Natural killer cell (primary cell): ENCODE measurements around the gene C11orf16. TPM values are rescaled to one million over a fixed set of nuclear protein-coding genes. Genes with fewer than 3 reads are reported as not detected.

Experiments
- ATAC-seq, 3 donors: fragments of 150-1000 bp in 2 of 3; fragments of 200-7000 bp in 1 of 3; cut with Tn5 transposase; 1 replicate in 1 of 3; 2 replicates in 2 of 3; pipeline ENCODE4 v1.10.0; 2021; ENCODE audit warnings: mild to moderate bottlenecking in 2 of 3, moderate library complexity in 2 of 3
- DNase-seq, 2 donors: peaks; one replicate each; pipeline versions ENCODE4 v3.0.0 to v3.0.0-alpha.2; 2013 to 2021; ENCODE audit warnings: mixed read lengths in 1 of 2
- H3K27ac ChIP-seq: one replicate; pipeline ENCODE4 v1.5.1; 2013; ENCODE audit warnings: mild to moderate bottlenecking, low read length
- H3K27me3 ChIP-seq: one replicate; pipeline ENCODE4 v1.6.1; 2013; ENCODE audit warnings: low read length; ENCODE audit not compliant: control insufficient read depth, insufficient read depth
- H3K36me3 ChIP-seq: one replicate; pipeline ENCODE4 v1.6.1; 2013; ENCODE audit warnings: low read length; ENCODE audit not compliant: control insufficient read depth, insufficient read depth
- H3K4me1 ChIP-seq: one replicate; pipeline ENCODE4 v1.6.1; 2013; ENCODE audit warnings: low read length; ENCODE audit not compliant: control insufficient read depth, insufficient read depth
- H3K4me3 ChIP-seq: one replicate; pipeline ENCODE4 v1.5.1; 2013; ENCODE audit warnings: low read length
- H3K9me3 ChIP-seq: one replicate; pipeline ENCODE4 v1.6.1; 2013; ENCODE audit warnings: low read length; ENCODE audit not compliant: control insufficient read depth, insufficient read depth
- H3K27ac Mint-ChIP-seq, 2 donors: one replicate each; pipeline ENCODE4 v1.8.0; 2022; ENCODE audit warnings: mild to moderate bottlenecking in 2 of 2, mixed read lengths in 2 of 2, moderate library complexity in 1 of 2
- H3K27me3 Mint-ChIP-seq, 2 donors: one replicate each; pipeline ENCODE4 v1.8.0; 2022; ENCODE audit warnings: low read depth in 2 of 2, mixed read lengths in 2 of 2
- H3K36me3 Mint-ChIP-seq: one replicate; pipeline ENCODE4 v1.8.0; 2022; ENCODE audit warnings: mixed read lengths
- H3K4me1 Mint-ChIP-seq, 2 donors: one replicate each; pipeline ENCODE4 v1.8.0; 2022; ENCODE audit warnings: mixed read lengths in 2 of 2
- H3K4me3 Mint-ChIP-seq: one replicate; pipeline ENCODE4 v1.8.0; 2022; ENCODE audit warnings: mild to moderate bottlenecking, moderate library complexity, mixed read lengths
- H3K9me3 Mint-ChIP-seq, 2 donors: one replicate each; pipeline ENCODE4 v1.8.0; 2022; ENCODE audit warnings: mixed read lengths in 2 of 2
- CTCF ChIP-seq: fragments of 200-600 bp; IDR thresholded peaks from one replicate; pipeline ENCODE4 v1.8.0; 2022; ENCODE audit warnings: antibody characterized with exemption
- WGBS: methylation state at CpG from one replicate; pipeline ENCODE4 v1.1.7; 2013; ENCODE audit warnings: missing lambda C conversion rate; ENCODE audit not compliant: insufficient coverage; 5-methylcytosine and 5-hydroxymethylcytosine counted together
- intact Hi-C: fragments of 100-400 bp; cut with micrococcal nuclease; formaldehyde crosslinking; loops from one replicate; pipeline ENCODE4 v1.14.2; 2022
- total RNA-seq, 4 donors: library from RNA; stranded (reverse); fragments of 120-200 nt in 1 of 4; gene quantifications; one replicate each; pipeline versions ENCODE4 v1.2.3 to v1.2.4, GENCODE V29; 2013 to 2022

Gene C11orf16
- total RNA-seq, 3 donors from 2014 or later (not counting 1 experiment from before 2014, with no cell fraction given) = not detected

GRCh38 chr11:8922691-8923090 is 10.1 kb downstream of the C11orf16 start:
- 97% methylated on average over 4 of the region's 5 CpGs for whole genome bisulfite sequencing
- ATAC-seq (no peak), DNase-seq (no peak)
- TF ChIP-seq CTCF = no peak
- no peaks in the 10 kb centered on the region for H3K27me3 ChIP-seq
- no peaks in the 10 kb centered on the region for H3K4me1 ChIP-seq
- H3K36me3 Mint-ChIP-seq = no peaks in the 10 kb centered on the region
- H3K9me3 Mint-ChIP-seq = no peaks in the 10 kb centered on the region
- H3K27ac ChIP-seq = no peak overlapping the region
- H3K4me3 Mint-ChIP-seq = no peak overlapping the region
- intact Hi-C loops = no loop called here
- H3K4me3 ChIP-seq = no peak overlapping the region
- no peak overlapping the region for H3K27ac Mint-ChIP-seq
- no peaks in the 10 kb centered on the region for H3K9me3 ChIP-seq
- H3K27me3 Mint-ChIP-seq = no peaks in the 10 kb centered on the region
- H3K4me1 Mint-ChIP-seq = no peaks in the 10 kb centered on the region
- H3K36me3 ChIP-seq = peaks cover 14% of the 10 kb centered on the region

DNA sequence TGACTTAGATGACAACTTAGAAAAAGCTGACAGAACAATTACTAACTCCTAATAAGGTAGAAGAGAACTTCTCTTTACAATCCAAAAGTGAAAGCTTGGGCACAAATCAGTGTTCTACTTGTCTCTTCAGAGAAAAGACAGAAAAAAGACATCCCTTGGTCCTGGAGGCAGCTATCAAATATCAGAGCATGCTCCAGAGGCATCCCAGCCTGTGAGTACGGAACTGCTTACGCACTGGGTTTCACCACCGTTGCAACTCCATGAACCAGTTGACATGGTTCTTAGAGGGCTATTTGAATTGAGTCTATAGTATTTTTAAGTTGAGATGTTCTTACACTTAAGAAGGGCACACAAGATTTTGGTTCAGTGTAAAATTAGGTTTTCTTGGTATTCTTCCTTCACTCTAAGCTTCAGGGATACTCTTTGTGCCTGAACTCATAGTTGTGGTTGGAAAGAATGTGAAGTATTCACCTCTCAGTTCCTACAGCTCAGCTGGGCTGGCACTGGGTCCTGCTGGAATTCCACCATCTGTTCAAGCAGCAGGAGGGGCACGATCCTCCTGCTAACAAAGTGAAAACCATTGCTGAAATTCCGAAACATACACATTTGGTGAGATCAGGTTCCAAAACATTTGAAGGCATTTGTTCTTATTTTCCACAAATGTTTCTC is 15.5 kb downstream of the C11orf16 start:
- Mint-ChIP-seq H3K9me3 (no peaks in the 10 kb centered on the region), H3K4me1 (peaks cover 11 to 17% of the 10 kb centered on the region in 2 donors), H3K36me3 (no peaks in the 10 kb centered on the region), H3K27ac (no peak overlapping the region), H3K4me3 (no peak overlapping the region), H3K27me3 (no peaks in the 10 kb centered on the region)
- no peaks in the 10 kb centered on the region for H3K9me3 ChIP-seq
- H3K27me3 ChIP-seq = no peaks in the 10 kb centered on the region
- 96% methylated on average over 5 of the region's 5 CpGs for WGBS
- peaks cover 6% of the 10 kb centered on the region for H3K4me1 ChIP-seq
- no peak overlapping the region for H3K27ac ChIP-seq
- no peak overlapping the region for H3K4me3 ChIP-seq
- TF ChIP-seq CTCF = no peak
- intact Hi-C loops = no loop called here
- ATAC-seq (no peak), DNase-seq (no peak)
- peaks cover 17% of the 10 kb centered on the region for H3K36me3 ChIP-seq

GRCh38 chr11:8914661-8915018 is 18.1 kb downstream of the C11orf16 start:
- intact Hi-C loops = loop anchor here (2.0 to 5.0 kb wide), 2 partner anchors 43 to 222 kb away; no protein-coding TSS in a partner anchor
- no peak overlapping the region for H3K4me3 ChIP-seq
- 86% methylated on average over 4 of the region's 4 CpGs for WGBS

More at GRCh38 chr11:8914661-8915018, 18.1 kb downstream of the C11orf16 start:
- DNase-seq (no peak), ATAC-seq (no peak)
- Histone ChIP-seq H3K27me3 (no peaks in the 10 kb centered on the region), H3K9me3 (no peaks in the 10 kb centered on the region), H3K36me3 (peaks cover 11% of the 10 kb centered on the region), H3K27ac (no peak overlapping the region), H3K4me1 (peaks cover 16% of the 10 kb centered on the region)
- Mint-ChIP-seq H3K4me1 (peaks cover 21 to 28% of the 10 kb centered on the region in 2 donors), H3K27me3 (no peaks in the 10 kb centered on the region), H3K4me3 (no peak overlapping the region), H3K36me3 (no peaks in the 10 kb centered on the region), H3K9me3 (no peaks in the 10 kb centered on the region), H3K27ac (peak overlapping the region in 1 of 2 donors; percentile 69)
- TF ChIP-seq CTCF = peak; percentile 13
